Hematopoietic multipotent progenitor cell treated with erythropoietin and hydrocortisone succinate and interleukin-3 and kit ligand, for 6 days (in vitro differentiated cells): ENCODE results near the gene CYP19A1.

ENCODE experiments used
- DNase-seq: peaks from one replicate; pipeline ENCODE4 v3.0.0-alpha.2; 2015

Gene CYP19A1

DNA sequence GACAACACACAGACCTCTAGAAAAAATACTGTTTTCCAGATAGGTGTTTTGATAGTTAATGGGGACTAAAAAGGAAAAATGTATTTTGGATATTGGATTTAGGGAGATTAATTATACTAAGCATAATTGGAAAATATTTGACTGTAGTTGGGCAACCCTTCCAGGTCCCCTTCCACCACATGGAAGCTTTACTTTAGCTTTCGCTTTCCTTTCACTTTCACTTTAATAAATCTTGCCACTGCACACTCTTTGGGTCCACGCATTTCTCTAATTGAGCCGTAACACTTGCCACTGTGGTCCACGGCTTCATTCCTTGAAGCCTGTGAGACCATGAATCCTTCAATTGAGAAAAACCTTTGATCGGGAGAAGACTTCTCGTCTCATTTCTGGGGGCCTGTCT lies 18.6 kb upstream of the CYP19A1 start:
- no peak for DNase-seq

DNA sequence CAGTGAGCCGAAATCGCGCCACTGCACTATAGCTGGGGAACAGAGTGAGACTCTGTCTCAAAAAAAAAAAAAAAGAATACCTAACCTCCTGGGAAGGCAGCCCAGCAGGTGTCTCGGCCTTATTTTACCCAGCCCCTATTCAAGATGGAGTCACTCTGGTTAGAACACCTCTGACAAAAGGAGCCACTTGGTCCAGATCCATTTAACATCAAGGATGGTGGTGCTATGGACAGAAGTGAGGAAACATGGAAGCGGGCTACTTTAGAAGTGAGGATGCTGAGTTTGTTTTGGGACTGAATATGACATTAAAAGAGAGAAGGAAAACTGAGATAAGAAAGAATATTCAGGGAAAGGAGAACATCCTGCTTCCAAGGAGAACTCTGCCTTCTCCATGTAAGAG lies 17.8 kb upstream of the CYP19A1 start:
- DNase-seq, result no peak

DNA sequence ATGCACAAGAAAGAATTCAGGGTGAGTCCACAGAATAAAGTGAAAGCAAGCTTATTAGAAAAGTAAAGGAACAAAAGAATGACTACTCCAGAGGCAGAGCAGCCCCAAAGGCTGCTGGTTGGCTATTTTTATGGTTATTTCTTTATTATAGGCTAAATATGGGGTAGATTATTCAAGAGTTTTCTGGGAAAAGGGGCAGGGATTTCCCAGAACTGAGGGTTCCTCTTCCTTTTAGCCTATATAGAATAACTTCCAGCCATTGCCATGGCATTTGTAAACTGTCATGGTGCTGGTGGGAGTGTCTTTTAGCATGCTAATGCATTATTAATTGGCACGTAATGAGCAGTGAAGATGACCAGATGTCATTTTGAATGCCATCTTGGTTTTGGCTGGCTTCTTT lies 16.7 kb upstream of the CYP19A1 start:
- no peak for DNase-seq

DNA sequence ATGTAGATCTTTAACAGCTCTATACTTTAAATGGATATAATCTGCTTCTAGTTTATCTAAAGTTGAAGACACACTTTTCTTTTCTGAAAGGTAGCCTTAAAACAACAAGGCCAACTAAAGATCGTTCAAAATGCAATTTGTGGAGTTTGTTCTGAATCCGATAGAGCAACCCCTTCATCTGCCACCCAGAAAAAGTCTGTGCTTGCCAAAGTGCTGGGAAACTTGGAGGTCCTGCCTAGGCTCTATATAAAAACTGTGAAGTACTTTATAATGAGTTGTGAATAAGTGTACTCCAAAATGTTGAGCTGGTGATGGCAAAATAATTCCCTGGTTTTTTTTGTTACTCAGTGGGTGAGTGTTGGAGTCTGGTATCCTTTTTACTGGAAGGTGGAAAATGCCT lies 15.6 kb upstream of the CYP19A1 start:
- DNase-seq, result no peak

DNA sequence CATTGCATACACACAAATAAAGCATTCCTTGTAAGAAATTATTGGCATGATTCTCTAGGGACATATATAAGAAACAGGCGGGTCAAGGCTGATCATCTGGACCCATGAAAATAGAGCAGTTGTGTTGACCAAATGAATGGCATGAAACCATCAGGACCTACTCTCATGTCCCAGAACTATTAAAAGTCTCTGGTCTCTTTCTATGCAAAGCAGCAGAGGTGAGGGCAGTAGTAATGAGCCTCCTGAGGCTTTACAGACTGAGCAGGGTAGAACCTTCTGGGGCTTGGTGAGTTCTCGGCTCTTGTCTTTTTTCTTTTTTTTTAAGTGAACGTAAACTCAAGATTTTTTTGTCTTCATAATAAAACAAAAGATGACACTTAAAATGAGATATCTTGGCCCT lies 12.3 kb upstream of the CYP19A1 start:
- DNase-seq, result no peak

DNA sequence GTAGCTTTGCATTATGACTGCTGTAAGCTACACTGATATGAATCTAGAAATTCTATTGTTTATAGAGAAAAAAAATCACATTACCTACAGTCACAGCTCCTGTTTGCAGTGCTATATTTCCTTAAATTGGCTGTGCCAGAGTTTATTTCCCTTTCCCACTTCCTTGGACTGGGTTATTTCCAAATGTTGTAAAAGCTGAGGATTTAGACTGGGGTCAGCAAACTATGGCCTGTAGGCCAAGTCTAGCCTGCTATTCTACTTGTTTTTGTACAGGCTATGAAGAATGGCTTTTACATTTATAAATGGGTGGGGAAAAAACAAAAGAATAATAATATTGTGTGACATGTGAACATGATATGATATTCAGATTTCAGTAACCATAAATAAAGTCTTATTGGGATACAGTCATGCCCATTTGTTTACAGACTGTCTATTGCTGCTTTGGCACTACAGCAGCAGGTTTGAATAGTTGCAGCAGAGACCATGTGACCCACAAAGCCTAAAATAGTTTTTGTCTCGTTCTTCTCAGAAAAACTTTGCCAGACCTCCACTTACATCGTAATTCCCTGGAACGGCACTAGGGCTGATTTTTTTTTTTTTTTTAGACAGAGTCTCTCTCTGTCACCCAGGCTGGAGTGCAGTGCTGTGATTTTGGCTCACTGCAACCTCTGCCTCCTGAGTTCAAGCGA lies 10.9 kb upstream of the CYP19A1 start:
- DNase-seq, result no peak

DNA sequence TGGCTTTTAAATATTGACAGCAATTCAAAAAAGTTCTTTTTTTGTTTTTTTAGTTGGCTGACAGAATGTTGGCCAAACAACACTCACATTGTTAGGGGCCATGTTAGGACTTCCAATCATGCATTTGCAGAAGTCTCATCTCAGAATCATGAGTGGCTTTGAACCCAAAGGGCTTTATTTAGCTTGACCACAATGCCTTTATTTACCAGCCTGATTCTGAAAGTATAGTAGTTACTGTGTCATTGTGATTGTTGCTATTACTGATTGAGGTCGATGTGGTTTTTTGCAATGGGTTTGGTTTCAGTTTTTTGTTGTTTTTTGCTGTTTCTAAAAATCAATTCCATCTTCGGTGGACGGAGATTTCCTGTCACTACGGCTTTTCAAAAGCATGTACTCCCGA lies 10.3 kb upstream of the CYP19A1 start:
- no peak for DNase-seq

DNA sequence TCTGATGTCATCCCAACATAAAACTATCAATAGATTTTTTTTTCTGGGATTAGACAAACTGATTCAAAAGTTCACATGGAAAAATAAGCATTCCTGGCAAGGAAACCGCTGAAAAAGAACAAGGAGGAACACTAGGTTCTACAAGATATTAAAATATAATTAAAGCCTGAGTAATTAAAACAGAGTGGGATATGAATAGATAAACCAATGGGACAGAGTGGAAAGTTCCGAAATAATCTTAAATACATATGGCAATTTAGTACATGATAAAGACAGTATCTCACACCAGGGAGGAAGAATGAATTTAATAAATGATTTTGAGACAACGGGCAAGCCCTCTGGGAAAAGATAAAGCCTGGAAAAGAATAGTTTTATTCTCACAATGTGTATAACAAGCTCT lies 7.7 kb upstream of the CYP19A1 start:
- DNase-seq, result no peak

DNA sequence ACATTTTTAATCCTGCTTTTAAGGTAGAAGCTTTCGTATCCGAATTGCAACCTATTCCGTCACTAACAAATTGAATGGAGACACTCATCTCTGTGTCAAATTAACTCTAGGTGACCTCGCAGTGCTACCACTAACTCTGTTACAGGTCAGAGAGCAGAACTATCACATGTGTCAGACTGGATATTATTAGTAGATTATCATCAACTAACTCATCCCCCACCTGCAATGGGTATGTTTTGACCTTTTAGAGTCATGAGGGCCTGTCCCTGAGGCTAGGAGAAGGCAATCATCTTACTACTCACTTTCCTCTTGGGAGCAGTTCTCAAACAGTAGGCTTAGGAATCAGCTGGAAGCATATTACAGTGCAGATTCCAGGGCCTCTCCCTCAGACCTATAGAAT lies 5.1 kb upstream of the CYP19A1 start:
- DNase-seq, result no peak

DNA sequence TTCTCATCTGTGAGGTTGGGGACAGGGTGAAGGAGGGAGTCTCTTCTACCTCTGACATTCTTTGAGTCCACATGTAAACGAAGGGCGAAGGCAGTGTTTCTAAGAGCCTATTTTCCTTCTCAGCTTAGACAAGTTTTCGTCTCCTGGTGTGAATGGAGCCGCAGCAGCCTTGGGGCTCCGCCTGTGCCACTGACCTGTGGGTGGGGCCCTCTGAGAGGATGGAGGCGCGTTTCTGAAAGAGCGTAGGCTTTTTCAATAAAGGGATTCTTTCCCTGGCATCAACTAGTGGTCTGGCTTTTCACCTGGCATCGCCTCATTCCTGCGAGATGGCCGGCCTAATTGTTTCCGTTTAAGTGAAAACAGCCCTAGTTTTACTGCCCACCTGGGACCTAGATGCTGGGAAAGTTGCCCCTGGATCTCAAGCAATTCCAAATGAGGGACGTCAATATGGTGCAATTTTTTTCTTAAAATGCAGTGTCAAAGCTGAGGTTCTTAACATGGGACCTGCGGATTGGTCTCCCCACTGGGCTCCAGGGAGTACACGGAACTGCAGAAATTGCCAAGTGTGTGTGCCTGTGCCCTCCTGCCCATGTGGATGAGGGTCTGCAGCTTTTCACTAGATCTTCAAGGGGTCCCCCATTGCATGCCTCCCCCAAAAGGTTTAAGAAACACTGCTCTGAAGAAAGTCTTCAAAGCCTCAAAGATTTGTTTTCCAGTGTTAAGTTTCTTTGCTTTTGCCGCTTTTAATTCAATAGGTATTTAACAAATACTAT lies 4.0 kb upstream of the CYP19A1 start:
- DNase-seq, result no peak

DNA sequence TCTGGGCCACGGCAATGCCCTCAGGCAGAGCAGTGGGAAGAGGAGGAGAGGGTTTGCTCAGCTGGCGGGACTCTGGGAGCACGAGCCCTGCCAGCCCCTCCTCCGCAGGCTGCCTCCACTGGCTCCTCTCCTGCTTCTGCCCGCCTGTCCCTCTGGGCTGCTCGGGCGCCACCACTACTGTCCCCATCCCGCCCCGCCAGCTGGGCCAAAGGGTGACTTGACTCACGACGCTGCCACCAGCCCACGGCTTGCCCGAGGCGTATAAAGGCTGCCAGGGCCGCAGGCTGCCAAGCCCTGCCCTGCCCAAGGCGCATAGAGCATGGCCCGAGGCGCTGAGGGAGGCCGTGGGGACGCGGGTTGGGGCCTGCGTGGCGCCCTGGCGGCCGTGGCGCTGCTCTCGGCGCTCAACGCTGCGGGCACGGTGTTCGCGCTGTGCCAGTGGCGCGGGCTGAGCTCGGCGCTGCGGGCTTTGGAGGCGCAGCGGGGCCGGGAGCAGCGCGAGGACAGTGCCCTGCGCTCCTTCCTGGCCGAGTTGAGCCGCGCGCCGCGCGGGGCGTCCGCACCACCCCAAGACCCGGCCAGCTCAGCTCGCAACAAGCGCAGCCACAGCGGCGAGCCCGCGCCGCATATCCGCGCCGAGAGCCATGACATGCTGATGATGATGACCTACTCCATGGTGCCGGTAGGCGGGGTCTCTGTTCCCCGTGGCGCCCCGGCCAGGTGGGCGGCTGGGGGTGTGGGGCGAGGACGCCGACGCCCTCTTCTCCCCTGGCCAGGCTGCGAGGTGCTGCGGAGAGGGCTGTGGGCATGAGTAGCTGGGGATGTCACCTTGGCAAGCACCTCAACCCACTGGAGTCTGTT lies 3.2 kb upstream of the CYP19A1 start, which contains the start of gene GLDN:
TSS of gene GLDN (plus strand) at position 290 of the 861 bp plus-strand sequence. CDS start at position 320, 30 bp downstream.
- DNase-seq, result no peak

DNA sequence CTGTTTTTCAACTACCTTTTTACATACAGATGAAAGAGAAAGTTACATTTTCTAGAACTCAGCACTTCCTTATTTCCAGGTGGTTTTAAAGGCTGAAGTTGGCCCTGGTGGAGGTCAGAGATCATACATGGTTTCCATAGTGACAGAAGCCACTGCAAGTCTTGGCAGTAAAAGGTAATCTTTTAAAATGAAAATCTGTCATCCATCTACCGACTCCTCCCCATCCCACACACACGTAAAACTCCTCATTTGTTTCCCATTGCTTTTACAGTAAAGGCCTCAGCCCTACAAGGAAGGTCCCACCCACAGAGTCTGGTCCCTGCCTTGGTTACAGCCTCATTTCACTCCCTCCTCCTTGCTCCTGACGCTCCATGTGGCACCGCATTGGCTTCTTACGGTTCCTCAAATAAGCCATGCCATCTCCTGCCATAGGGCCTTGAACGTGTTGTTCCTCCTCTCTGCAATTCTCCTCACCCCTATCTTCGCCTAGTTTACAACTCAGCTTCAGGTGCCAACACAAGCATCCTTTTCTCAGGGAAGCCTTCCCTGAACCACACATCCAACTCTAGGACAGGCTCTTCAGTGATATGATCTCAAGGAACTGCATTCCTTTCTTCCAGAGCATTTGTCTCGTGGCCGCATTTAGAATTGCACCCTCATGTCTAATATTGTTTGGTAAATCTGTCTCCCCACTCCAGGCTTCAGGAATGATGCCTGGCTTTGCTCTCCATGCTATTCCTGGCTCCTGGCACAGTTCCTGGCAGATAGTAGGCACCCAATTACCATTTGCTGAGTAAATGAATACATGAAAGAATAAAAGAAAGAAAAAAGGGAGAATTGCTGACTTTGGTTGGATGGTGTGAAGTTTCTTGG lies 2.6 kb downstream of the CYP19A1 start:
- no peak for DNase-seq

DNA sequence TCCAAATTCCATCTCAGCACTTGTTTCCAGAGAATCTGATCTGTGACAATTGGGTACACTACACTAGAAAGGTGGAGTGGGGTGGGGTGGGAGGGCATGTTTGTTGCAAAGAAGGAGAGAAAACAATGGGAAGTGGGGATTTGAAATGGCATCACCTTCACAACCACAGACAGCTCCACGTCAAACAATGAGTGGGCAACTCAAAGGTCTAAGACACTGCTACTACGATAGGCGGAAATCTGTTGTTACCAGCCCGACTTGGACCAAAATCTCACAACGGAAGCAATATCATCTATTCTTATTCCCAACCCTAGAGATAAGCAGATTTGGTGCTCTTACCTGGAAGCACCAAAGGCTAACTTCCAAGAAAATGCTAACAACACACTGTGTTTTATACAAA lies 3.3 kb downstream of the CYP19A1 start:
- no peak for DNase-seq

DNA sequence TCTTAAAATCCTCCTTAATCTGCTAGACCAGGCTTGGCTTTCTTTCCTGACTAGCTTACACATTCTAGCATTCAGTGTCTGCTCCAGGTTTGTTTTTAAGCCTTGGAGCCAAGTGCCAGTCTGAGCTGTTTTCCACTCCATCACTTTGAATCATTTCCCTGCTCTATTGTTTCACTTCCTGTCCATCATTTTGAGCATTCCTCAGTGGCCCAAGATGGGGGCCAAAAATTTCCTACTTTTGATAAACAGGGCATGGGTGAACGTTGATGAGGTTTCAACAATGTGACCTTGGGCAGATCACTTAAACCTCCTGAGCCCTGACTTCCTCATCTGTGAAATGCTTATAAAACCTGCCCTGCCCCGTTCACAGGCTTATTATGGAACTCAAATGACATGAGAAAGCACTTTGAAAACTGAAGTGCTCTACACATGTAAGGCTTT lies 4.4 kb downstream of the CYP19A1 start:
- DNase-seq, result peak; percentile 10

DNA sequence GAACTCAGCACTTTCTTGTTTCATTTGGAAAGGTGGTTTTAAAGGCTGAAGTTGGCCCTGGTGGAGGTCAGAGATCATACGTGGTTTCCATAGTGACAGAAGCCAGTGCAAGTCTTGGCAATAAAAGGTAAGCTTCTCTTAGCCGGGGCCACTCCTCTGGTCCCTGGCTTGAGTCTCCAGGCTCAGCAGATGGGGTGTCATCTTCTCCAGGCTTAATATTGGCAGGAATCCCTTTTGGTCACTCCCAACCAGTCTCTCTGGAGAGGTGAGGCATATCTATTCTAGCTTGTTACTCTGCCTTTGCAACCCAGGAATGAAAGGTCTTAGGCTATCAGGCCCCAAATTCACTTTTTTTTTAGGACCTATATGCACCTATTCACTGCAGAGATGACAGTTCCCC lies 4.8 kb downstream of the CYP19A1 start:
- no peak for DNase-seq

DNA sequence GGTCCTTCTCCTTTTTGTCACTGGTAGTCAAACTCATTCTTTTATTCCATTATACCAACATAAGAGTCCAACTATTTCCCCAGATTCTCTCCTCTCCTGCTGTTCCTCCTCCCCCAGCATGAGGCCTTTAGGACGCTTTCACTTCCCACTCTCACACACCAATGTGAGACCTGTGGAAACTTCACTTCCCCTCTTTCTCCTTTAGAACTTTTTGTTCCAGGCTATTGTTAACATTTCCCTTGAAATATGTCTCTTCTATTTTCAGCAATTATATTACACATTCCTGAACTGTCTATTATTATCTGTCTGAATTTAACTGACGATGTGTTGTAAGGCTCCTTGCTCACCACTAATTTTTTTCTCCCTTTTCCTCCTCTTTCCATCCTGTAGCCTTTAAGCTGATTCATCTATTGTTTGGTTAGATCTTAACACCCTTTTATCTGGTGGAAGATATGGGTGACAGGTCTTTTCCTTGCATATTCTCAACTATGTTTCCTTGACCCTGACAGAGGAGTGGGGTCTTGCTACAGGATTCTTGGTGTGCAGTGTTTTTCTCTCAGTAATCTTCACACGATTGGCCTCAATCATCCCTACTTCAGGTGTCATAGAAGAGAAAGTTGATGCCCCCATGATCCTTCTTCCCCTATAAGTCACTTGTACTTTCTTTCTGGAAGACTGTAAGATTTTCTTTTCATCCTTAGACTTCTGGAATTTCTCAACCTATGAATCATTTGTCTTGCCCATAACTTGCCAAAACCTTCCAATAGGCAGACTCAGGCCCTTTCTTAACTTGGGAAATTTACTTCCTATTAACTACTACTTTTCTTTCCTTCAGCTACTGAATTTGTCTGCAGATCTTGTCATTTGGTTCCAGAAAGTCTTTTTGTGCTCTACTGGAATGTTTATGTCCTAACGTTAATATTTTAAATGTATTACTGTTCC lies 5.9 kb downstream of the CYP19A1 start:
- no peak for DNase-seq

DNA sequence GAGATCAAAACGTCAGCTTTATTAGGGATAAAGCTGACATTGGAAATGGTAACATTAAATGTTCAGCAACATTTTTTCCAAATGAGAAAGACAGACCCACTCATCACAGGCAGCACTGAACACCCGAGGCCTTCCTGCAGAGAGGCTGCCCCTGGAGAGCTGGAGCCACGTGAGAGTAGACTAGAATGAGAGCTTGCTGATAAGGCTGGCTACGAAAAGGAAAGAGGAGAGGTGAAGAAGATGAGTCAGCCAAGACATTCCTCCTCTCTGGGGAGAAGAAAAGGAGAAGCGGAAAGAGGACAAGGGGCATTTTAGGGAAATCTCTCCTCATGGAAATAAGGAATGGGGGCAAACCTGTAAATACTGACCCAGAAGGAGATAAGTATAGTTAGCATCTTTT lies 7.3 kb downstream of the CYP19A1 start:
- no peak for DNase-seq

DNA sequence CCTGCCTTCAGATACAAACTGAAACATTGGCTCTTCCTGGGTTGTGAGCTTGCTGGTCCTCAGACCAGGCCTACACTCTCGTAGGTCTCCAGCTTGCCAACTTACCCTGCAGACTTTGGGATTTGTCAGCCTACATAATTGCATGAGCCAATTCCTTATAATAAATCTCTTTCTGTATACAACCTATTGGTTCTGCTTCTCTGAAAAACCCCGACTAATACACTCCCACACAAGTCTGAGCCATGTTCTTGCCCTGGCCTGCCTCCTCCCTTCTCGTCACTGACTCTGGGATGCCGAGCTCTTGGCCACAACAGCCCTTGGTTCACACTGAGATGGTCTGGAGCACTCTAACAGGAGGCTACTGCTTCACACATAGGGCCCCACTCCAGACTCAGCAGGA lies 9.5 kb downstream of the CYP19A1 start:
- DNase-seq, result no peak

DNA sequence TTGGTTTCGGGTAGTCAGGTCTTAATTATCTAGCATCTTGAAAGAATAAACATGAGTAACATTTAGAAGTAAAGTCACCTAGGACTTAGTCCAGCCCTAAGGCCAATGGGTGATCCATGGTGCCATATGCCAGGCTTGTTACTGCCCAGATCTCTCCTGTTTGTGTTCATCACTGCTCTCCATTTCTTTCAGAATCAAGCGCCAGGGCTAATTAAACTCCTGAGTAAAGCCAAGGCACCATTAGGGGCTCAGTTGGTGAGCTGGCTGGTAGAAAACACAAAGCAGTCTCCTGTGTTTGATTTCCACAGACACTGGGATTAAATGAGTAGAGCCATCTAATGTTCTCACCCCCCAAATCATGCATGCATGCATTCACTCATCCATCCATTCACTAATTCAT lies 11.3 kb downstream of the CYP19A1 start:
- no peak for DNase-seq

DNA sequence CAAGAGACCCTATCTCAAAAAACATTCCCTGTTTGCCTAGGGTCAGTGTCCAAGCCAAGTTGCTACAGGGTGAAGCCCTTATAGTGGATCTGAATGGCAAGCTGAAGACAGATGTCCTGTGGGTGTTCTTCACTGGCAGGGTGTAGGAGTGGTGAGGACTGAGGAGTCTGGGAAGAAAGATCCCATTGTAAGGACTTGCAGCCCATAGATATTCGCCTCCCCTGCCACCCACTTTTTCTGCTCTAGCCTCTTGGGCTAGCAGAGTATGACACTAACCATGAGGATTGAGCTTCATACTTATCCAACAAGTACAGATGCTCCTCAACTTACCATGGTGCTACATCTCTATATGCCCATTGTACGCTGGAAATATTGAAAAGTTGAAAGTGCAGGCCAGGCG lies 13.2 kb downstream of the CYP19A1 start:
- no peak for DNase-seq

DNA sequence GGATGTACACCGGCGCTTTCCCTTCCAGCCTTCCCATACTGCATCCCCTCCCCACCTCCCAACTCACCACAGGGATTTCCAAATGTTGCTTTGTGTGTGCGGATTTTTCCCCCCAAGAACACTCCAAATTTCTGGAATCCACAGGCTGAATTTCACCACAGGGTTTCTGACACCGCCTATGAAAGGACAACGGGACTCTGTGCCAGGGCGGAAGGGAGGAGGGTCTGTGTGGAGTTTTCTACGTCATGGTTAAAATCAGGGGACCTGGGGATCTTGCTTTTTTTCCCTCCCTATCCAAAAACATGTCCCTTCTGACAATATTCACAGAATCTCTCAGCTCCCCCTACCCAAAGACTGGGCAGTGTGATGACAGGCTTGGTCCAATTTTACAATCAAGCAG lies 14.6 kb downstream of the CYP19A1 start:
- no peak for DNase-seq
